HL-60/S4 (cell line): Measurements from ENCODE around the gene AKAP6.

ENCODE experiments used
- in situ Hi-C: fragments of 300-500 bp; cut with MboI; formaldehyde crosslinking; loops from 2 replicates; pipeline ENCODE4 v1.14.3; 2022; ENCODE audit warnings: low sequenced_read_pairs

The AKAP6 gene

GRCh38 chr14:32693114-32693513 lies 364.0 kb downstream of the AKAP6 start:
- in situ Hi-C loops: no loop called here

- in situ Hi-C loops: no loop called here
Observed at GRCh38 chr14:32694795-32695449, 365.8 kb downstream of the AKAP6 start.

- in situ Hi-C loops: no loop called here
Observed at GRCh38 chr14:32696325-32697091, 367.4 kb downstream of the AKAP6 start.

- in situ Hi-C loops: no loop called here
Observed at GRCh38 chr14:32697114-32697513, 368.0 kb downstream of the AKAP6 start.

GRCh38 chr14:32697704-32698103 lies 368.6 kb downstream of the AKAP6 start:
- in situ Hi-C loops: no loop called here

GRCh38 chr14:32698831-32699230 lies 369.7 kb downstream of the AKAP6 start:
- in situ Hi-C loops: no loop called here

- in situ Hi-C loops: loop anchor here (25.0 kb wide), 1 partner anchor 1086 kb away; no protein-coding TSS in a partner anchor
Observed at GRCh38 chr14:32701475-32701874, 372.4 kb downstream of the AKAP6 start.

GRCh38 chr14:32702088-32702487 lies 373.0 kb downstream of the AKAP6 start:
- in situ Hi-C loops: loop anchor here (25.0 kb wide), 1 partner anchor 1085 kb away; no protein-coding TSS in a partner anchor

- in situ Hi-C loops: loop anchor here (25.0 kb wide), 1 partner anchor 1085 kb away; no protein-coding TSS in a partner anchor
Observed at GRCh38 chr14:32702562-32702961, 373.5 kb downstream of the AKAP6 start.

GRCh38 chr14:32703183-32703621 lies 374.1 kb downstream of the AKAP6 start:
- in situ Hi-C loops: loop anchor here (25.0 kb wide), 1 partner anchor 1084 kb away; no protein-coding TSS in a partner anchor

- in situ Hi-C loops: loop anchor here (25.0 kb wide), 1 partner anchor 1080 kb away; no protein-coding TSS in a partner anchor
Observed at GRCh38 chr14:32706721-32707519, 377.8 kb downstream of the AKAP6 start.

GRCh38 chr14:32707742-32708500 lies 378.8 kb downstream of the AKAP6 start:
- in situ Hi-C loops: loop anchor here (25.0 kb wide), 1 partner anchor 1079 kb away; no protein-coding TSS in a partner anchor

GRCh38 chr14:32709027-32709426 lies 379.9 kb downstream of the AKAP6 start:
- in situ Hi-C loops: loop anchor here (25.0 kb wide), 1 partner anchor 1078 kb away; no protein-coding TSS in a partner anchor

GRCh38 chr14:32710231-32710671 lies 381.2 kb downstream of the AKAP6 start:
- in situ Hi-C loops: loop anchor here (25.0 kb wide), 1 partner anchor 1077 kb away; no protein-coding TSS in a partner anchor

GRCh38 chr14:32710731-32711680 lies 381.9 kb downstream of the AKAP6 start:
- in situ Hi-C loops: loop anchor here (25.0 kb wide), 1 partner anchor 1076 kb away; no protein-coding TSS in a partner anchor

GRCh38 chr14:32713856-32714255 lies 384.8 kb downstream of the AKAP6 start:
- in situ Hi-C loops: loop anchor here (25.0 kb wide), 1 partner anchor 1073 kb away; no protein-coding TSS in a partner anchor

GRCh38 chr14:32719601-32720000 lies 390.5 kb downstream of the AKAP6 start:
- in situ Hi-C loops: loop anchor here (25.0 kb wide), 1 partner anchor 1068 kb away; no protein-coding TSS in a partner anchor

GRCh38 chr14:32720927-32721326 lies 391.8 kb downstream of the AKAP6 start:
- in situ Hi-C loops: loop anchor here (25.0 kb wide), 1 partner anchor 1066 kb away; no protein-coding TSS in a partner anchor
